Body of pancreas (tissue), 4 donors: ENCODE results near the gene JAML. TPM values are rescaled to one million over a fixed set of nuclear protein-coding genes. Genes with fewer than 3 reads are reported as not detected.

Source experiments
- ATAC-seq: fragments of 150-250 bp; one replicate; pipeline ENCODE4 v1.9.1; 2016
- DNase-seq, 4 donors: peaks; one replicate each; pipeline ENCODE4 v3.0.0-alpha.2; 2019
- H3K27ac ChIP-seq, 4 donors: fragments of 200-600 bp; sonication (generic); 1 replicate in 3 of 4; 2 replicates in 1 of 4; pipeline versions ENCODE4 v1.5.1 to v1.6.1; 2016 to 2019; ENCODE audit warnings: mild to moderate bottlenecking in 1 of 4, mixed read lengths in 1 of 4, moderate library complexity in 1 of 4
- H3K27me3 ChIP-seq, 2 donors: fragments of 200-600 bp; sonication (generic); one replicate each; pipeline ENCODE4 v1.6.0; 2016; ENCODE audit warnings: mild to moderate bottlenecking in 1 of 2
- H3K36me3 ChIP-seq, 2 donors: fragments of 200-600 bp; sonication (generic); replicated peaks in 1 of 2; 2 replicates each; pipeline ENCODE4 v1.5.1; 2016; ENCODE audit warnings: low read depth in 2 of 2; ENCODE audit not compliant: insufficient read depth in 1 of 2
- H3K4me1 ChIP-seq: fragments of 200-600 bp; sonication (generic); one replicate; pipeline ENCODE4 v1.6.0; 2016
- H3K4me3 ChIP-seq, 2 donors: fragments of 200-600 bp; sonication (generic); 1 replicate in 1 of 2; 2 replicates in 1 of 2; pipeline ENCODE4 v1.5.1; 2016 to 2019
- H3K9me3 ChIP-seq, 3 donors: fragments of 200-600 bp; sonication (generic); 1 replicate in 2 of 3; 2 replicates in 1 of 3; pipeline ENCODE4 v1.5.1; 2016
- CTCF ChIP-seq, 7 experiments: fragments of 450-650 bp in 4 of 7; fragments of 200-600 bp in 3 of 7; sonication (generic) in 3 of 7; IDR thresholded peaks; one replicate each; pipeline ENCODE4 v1.5.1; 2016 to 2019; ENCODE audit warnings: antibody characterized with exemption in 7 of 7
- POLR2A ChIP-seq, 3 donors: fragments of 450-650 bp; IDR thresholded peaks; one replicate each; pipeline ENCODE4 v1.6.1; 2016; ENCODE audit warnings: antibody characterized with exemption in 3 of 3, mild to moderate bottlenecking in 2 of 3
- WGBS, 2 donors: methylation state at CpG; one replicate each; pipeline ENCODE4 v1.1.5; 2017; 5-methylcytosine and 5-hydroxymethylcytosine counted together
- intact Hi-C: fragments of 100-400 bp; cut with DNase I; formaldehyde crosslinking; loops from one replicate; pipeline ENCODE4 v1.15.1; 2023
- total RNA-seq, 2 donors: library from RNA; depleted of rRNA; stranded (reverse); fragments of >200 nt; gene quantifications; one replicate each; pipeline ENCODE4 v1.1.0, GENCODE V29; 2016

JAML gene
- total RNA-seq, 2 donors from 2014 or later, result 0.99 to 4.9 TPM

DNA sequence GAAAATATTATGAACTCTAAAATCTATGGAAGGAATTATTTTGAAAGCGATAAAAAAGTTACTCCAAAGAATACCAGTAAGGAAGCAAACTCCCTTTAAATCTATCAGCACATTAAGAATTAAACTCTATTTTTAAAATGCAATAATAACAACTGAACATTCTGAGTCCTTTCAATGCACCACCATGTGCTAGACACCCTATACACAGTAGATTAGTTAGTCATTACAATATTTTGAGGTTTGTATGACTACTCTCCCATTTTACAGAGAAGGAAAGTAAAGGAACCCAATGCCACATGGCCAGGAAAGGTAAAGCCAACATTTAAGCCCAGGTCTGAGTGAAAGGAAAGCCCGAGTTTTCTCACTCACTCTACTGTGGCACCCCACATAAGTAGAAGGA is 17.7 kb downstream of the JAML start:
- ATAC-seq (no peak), DNase-seq (no peak)
- H3K27ac ChIP-seq, result peak overlapping the region in 1 of 4 donors; percentile 8
- no peaks in the 10 kb centered on the region for H3K27me3 ChIP-seq
- H3K4me3 ChIP-seq, result no peak overlapping the region
- H3K9me3 ChIP-seq, result no peaks in the 10 kb centered on the region
- intact Hi-C loops, result no loop called here
- WGBS, 2 donors, result 77 to 88% methylated on average over 2 of the region's 2 CpGs
- H3K36me3 ChIP-seq, result no peaks in the 10 kb centered on the region
- peaks cover 11% of the 10 kb centered on the region for H3K4me1 ChIP-seq
- TF ChIP-seq POLR2A (IDR thresholded peaks at IDR 0.05) (no peak), CTCF (IDR thresholded peaks at IDR 0.05) (no peak)

- DNase-seq, result no peak
- intact Hi-C loops, result no loop called here
- Histone ChIP-seq H3K27ac (peak overlapping the region in 1 of 4 donors; percentile 28), H3K36me3 (no peaks in the 10 kb centered on the region), H3K27me3 (no peaks in the 10 kb centered on the region), H3K9me3 (no peaks in the 10 kb centered on the region), H3K4me1 (peaks cover 11% of the 10 kb centered on the region), H3K4me3 (no peak overlapping the region)
- 64 to 85% methylated on average over 1 of the region's 1 CpG for WGBS, 2 donors
- no peak for ATAC-seq
- TF ChIP-seq POLR2A (IDR thresholded peaks at IDR 0.05), result no peak
- no peak for TF ChIP-seq CTCF (IDR thresholded peaks at IDR 0.05)
Measured at GRCh38 chr11:118206391-118207031, 18.3 kb downstream of the JAML start.

GRCh38 chr11:118205606-118206378 is 19.0 kb downstream of the JAML start:
- no peaks in the 10 kb centered on the region for H3K9me3 ChIP-seq
- no peak for DNase-seq
- TF ChIP-seq CTCF (IDR thresholded peaks at IDR 0.05), result no peak
- TF ChIP-seq POLR2A (IDR thresholded peaks at IDR 0.05), result no peak
- no peaks in the 10 kb centered on the region for H3K36me3 ChIP-seq
- H3K27me3 ChIP-seq, result no peaks in the 10 kb centered on the region
- no peak overlapping the region for H3K4me3 ChIP-seq
- peak overlapping the region in 1 of 4 donors; percentile 28 for H3K27ac ChIP-seq
- ATAC-seq, result no peak
- 88 to 91% methylated on average over 9 of the region's 9 CpGs for WGBS, 2 donors
- intact Hi-C loops, result no loop called here
- peaks cover 11% of the 10 kb centered on the region for H3K4me1 ChIP-seq

- intact Hi-C loops, result loop anchor here (5.0 kb wide), 1 partner anchor 84 kb away; no protein-coding TSS in a partner anchor
- no peaks in the 10 kb centered on the region for H3K27me3 ChIP-seq
- H3K4me1 ChIP-seq, result peaks cover 23% of the 10 kb centered on the region
- WGBS, 2 donors, result 61 to 69% methylated on average over 7 of the region's 7 CpGs
- no peaks in the 10 kb centered on the region for H3K36me3 ChIP-seq
- DNase-seq (peak in 3 of 4 donors; percentile 21 to 32 (median 30)), ATAC-seq (peak; percentile 38)
- H3K4me3 ChIP-seq, result no peak overlapping the region
- H3K9me3 ChIP-seq, result no peaks in the 10 kb centered on the region
- TF ChIP-seq POLR2A (IDR thresholded peaks at IDR 0.05) (no peak), CTCF (IDR thresholded peaks at IDR 0.05) (no peak)
- H3K27ac ChIP-seq, result peak overlapping the region in 2 of 4 donors; percentile 11 to 12
Measured at GRCh38 chr11:118202599-118203422, 22.0 kb downstream of the JAML start.
